IPS-18c (cell line): ENCODE data around the gene RIPK4.
"Not testable (repeated sequence)": the region's sequence is repeated elsewhere in the genome, so short reads cannot be mapped to it uniquely, and the experiment has no call there.

Experiments
- H3K4me3 ChIP-seq: 2 replicates; pipeline ENCODE4 v1.7.0; 2013; ENCODE audit warnings: low read depth, mild to moderate bottlenecking, low read length, moderate library complexity; ENCODE audit not compliant: insufficient read depth
- H3K9me3 ChIP-seq: one replicate; pipeline ENCODE4 v1.6.1; 2013; ENCODE audit warnings: mild to moderate bottlenecking, low read length, moderate library complexity; ENCODE audit not compliant: control insufficient read depth, insufficient read depth

RIPK4 gene

DNA sequence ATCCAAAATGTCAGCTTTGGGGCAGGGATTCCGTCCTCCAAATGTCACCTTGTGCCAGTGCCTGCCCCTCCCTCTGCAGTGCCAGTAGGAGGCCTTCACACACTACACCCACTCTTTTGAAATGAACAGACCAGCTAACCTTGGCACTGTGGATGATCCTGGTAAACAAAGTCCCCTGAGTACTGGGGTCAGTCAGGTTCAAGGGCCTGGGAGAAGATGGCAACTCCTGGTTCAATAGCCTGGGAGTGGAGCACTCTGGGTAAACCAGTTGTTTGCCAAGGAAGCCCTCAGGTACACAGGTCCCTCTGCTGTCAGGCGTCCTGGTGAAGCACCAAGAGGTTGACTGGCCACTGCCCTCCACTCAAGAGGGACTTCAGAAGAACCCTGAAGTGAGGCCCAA, 30.4 kb downstream of the RIPK4 start:
- H3K9me3 ChIP-seq, result peaks cover 4% of the 10 kb centered on the region
- H3K4me3 ChIP-seq, result no peak overlapping the region

DNA sequence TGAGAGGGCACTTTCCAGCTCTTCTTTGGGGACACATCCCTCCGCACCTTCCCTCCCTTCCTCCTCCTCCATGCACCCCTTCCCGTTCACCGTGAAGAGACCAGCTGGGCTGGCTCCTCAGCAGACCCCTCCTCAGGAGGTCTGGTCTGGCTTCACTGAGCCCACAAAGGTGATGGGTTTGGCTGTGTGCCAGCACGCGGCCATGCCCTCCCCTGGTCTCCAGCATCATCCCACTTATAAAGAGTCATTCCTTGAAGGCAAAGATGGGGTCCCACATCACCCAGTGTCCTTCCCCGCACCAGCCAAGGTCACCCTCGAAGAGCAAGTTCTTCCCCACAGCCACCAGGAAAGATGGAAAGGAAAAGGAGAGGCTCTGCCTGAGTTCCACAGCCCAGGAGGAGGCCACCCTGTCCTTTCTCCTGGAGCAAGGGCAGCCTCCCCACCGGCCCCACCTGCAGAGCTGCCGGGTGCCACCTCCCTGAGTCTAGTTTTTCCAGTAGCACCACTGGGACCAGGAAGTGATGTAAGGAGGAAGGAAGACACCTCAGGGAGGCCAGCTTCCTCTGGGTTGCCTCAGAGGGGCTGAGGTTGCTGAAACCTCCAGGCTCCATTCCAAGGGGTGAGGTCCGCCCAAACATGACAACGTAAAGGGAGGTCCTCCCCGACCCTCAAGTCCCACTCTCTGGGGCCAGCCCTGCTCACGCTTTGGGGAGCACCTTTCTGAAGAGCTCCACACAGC, 32.7 kb downstream of the RIPK4 start:
- Histone ChIP-seq H3K9me3 (peaks cover 4% of the 10 kb centered on the region), H3K4me3 (no peak overlapping the region)

DNA sequence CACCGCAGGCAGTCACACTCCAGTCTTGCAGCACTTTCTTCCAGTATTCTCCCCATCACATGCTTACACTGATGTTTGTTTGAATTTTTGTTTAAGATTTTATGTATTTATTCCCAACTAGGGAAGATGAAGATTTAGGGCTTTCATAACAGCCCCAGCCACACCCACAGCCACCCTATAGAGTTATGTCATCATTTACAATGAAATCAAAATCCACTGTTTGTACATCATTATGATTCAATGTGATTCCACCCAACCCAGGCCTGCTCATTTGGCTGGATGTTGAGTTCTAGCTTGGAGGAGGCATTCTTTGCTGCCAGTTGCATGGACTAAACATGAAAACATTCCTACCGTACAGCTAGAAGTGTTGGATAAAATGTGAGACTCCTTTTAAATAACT, 35.8 kb downstream of the RIPK4 start:
- H3K9me3 ChIP-seq, result peaks cover 1% of the 10 kb centered on the region
- H3K4me3 ChIP-seq, result no peak overlapping the region

GRCh38 chr21:41730367-41730765, 36.5 kb downstream of the RIPK4 start:
- H3K9me3 ChIP-seq, result no peaks in the 10 kb centered on the region
- H3K4me3 ChIP-seq, result no peak overlapping the region

DNA sequence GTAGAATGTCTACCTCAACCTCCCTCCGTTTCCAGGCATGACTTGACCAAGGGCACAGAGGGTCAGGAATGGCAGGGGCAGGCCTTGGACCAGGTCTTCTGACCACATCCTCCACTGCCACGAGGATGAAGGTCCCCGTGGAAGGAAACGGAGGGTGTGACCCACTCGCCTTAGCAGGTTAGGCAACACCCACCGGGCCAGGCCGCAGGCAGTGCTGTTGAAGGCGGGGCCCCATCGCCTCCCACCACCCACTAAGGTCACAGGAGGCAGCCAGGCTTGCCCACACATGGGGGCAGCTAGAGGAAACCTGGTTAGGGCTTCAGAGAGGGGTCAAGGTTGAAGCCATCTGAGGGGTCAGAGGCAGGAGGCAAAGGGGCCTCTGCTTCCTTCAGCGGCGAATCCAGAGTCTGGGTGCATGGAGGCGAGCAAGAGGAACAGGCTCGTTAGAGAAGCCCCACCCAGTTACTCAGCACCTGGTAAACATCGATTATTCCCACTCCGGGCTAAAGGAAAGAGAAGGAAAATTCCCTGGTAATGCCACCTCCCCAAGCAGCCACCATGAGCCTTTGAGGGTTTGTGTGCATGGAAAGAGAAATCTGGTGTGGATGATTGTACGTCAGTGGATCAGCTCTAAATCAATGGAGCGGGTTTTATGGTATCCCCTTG, 37.0 kb downstream of the RIPK4 start:
- no peaks in the 10 kb centered on the region for H3K9me3 ChIP-seq
- no peak overlapping the region for H3K4me3 ChIP-seq

- peaks cover 2% of the 10 kb centered on the region for H3K9me3 ChIP-seq
- H3K4me3 ChIP-seq, result no peak overlapping the region
Measured at GRCh38 chr21:41727784-41728763, 38.8 kb downstream of the RIPK4 start.

GRCh38 chr21:41726970-41727783, 39.7 kb downstream of the RIPK4 start:
- H3K4me3 ChIP-seq, result no peak overlapping the region
- peaks cover 2% of the 10 kb centered on the region for H3K9me3 ChIP-seq

DNA sequence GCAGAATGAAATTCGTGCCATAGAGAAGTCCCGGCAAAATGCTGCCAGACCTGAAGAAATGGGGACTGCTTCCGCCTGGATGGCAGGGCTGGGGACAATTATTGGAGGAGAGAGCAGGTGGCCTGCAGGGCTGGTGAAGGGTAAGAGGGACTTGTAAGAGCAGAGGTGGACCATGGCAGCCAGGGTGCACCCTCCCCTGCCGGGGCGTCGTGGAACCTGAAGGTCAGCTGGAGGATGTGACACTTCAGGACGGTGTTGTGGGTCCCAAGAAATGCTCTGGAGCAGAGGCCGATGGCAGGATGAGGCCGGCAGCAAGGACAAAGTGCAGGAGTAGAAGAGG, 40.3 kb downstream of the RIPK4 start:
- Histone ChIP-seq H3K9me3 (peaks cover 2% of the 10 kb centered on the region), H3K4me3 (no peak overlapping the region)

DNA sequence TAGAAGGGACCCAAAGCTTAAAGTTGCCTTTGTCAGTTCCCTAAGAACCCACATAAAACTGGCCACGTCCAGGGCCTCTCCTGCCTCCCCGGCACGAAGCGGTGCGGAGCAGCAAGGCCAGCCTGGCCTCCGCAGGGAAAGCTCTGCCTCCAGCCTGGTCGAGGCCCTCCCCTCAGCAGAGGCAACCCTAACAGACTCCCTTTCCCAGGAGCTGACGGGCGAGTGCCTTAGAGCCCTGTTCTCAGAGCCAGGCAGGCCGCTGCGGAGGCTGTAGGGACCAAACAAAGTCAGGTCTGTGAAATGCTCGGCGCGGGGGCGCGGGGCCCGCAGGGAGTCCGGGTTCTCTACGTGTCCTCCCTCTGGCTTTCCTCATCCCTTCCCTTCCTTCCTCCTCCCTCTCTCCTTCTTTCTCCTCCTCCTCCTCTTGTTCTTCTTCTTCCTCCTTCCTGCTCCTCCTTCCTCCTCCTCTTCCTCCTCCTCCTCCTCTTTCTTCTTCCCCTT, 40.7 kb downstream of the RIPK4 start:
- peaks cover 2% of the 10 kb centered on the region for H3K9me3 ChIP-seq
- H3K4me3 ChIP-seq, result no peak overlapping the region

DNA sequence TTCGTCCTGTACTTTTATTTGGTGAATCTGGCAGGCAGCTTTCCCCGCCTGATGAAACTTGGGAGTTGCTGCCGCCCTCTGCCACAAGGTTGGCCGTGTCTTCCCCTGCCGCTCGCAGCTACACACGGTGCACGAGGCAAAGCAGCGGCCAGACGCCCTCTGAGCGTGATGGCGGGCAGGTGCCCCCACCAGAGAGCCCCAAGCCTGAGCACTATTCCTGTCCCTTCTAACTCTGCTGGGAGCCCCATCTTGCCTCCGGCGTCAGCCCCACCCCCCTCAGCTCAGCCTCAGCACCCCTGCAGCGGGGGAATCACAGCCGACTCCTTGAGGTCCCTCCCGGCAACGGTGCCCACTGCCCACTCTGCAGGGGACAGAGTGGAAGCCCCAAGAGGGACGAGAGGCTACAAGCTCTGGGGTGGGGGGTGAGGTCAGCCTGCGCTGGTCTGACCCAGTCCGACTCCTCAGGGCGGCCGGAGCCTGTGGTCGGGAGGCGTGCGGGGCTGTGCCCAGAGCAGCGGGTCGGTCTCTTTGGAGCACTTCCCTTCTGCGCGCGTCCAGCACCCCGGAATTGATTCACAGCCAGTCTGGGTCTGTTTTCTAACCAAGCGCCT, 41.3 kb downstream of the RIPK4 start:
- no peak overlapping the region for H3K4me3 ChIP-seq
- peaks cover 2% of the 10 kb centered on the region for H3K9me3 ChIP-seq

GRCh38 chr21:41723835-41724234, 43.0 kb downstream of the RIPK4 start:
- H3K4me3 ChIP-seq, result not testable (repeated sequence)

DNA sequence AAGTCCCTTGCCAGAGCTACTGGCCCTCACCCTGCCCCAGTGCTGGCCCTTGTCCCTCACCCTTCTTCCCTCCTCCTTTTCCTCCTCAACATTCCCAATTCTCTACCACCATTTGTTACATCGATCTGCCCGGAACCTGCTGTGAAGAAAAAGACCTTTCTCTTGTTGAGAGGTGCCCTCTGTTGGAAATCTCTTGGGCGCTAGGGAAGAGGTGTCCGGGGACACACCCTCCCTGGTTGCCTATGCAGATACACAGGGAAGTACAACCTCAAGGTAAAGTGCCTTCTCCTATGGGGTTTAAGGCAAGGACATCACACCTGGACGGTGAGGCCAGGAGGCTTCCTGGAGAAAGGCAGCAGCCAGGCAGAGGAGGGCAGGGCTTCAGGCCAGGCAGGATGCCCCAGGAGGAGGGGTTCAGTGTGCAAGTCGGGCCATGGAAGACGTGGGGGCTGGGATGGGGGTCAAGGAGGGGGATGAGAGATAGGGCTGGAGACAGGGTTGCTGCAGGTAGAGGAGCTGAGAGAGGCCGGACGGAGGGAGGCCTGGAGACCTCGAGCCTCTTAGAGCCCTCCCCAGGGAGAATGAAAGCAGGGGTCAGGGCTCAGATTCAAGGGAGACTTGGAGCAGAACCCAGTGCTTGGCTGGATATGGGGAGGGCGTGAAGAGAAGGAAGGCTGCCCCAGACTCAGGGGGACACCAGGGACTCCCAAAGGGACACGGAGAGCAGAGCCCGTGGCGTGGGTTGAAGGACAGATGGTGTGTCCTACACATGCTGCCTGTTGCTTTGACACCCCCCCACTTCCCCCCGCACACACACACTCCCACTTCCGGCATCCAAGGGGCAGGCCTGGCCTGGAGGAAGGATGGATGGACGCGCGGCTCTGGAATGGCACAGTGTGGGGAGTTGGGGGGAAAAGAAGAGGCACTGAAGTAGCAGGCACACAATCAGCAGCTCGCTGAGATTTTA, 44.5 kb downstream of the RIPK4 start:
- peaks cover 2% of the 10 kb centered on the region for H3K9me3 ChIP-seq
- H3K4me3 ChIP-seq, result no peak overlapping the region

More at GRCh38 chr21:41723835-41724234, 43.0 kb downstream of the RIPK4 start:
- not testable (repeated sequence) for H3K9me3 ChIP-seq

GRCh38 chr21:41720250-41720649, 46.6 kb downstream of the RIPK4 start:
- Histone ChIP-seq H3K9me3 (peaks cover 2% of the 10 kb centered on the region), H3K4me3 (no peak overlapping the region)

DNA sequence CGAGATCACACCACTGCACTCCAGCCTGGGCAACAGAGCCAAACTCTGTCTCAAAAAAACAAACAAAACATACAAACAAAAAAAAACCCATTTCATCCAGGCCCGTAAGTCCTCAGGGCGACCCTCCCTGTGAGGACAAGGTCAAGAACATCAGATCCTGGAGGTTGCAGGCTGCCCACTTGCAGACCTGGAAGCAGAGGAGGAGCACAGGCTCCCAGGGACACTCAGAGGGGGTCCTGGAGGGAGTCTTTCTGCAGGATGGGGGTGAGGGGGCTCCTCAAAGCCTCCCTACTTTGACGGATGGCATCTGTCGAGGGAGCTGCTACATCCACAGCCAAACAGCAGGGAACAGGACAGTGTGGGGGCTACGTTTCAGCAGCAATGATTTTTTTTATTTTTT, 47.2 kb downstream of the RIPK4 start:
- H3K4me3 ChIP-seq, result no peak overlapping the region
- H3K9me3 ChIP-seq, result peaks cover 2% of the 10 kb centered on the region

DNA sequence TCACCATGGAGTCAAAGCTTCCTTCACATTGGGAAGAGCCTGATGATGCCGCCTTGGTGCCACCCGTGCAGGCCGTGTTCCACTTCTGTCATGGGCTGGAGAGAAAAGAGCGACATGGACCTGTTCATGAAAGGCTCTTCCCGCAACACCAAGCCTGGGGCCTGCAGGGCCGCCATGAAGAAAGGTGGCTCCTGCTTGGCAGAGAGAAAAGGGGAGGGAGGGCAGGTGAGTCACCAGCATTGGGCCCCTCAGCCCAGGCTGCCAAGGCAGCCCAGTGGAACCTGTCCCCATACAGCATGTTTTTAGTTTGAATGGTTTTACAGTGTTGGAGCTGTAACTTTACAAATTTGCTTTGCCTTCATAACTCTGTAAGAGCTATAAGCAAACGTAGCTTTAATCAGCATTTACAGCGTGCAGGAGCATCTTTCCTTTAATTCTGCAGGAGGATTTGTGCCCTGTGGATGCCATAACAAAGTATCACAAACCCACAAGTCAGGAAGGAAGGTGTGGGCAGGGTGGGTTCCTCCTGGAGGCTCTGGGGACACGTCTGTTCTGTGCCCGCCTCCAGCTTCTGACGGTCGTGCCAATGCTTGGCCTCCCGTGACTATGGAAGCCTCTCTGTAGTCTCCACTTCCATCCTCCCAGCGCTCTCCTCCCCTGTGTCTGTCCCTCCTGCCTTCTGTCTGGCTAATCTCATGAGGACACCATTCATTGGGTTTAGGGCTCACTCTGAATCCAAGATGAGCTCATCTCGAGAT, 49.1 kb downstream of the RIPK4 start:
- no peak overlapping the region; the same call in 1 of the 2 replicates for H3K4me3 ChIP-seq

More for the DNA sequence above, 49.1 kb downstream of the RIPK4 start:
- H3K9me3 ChIP-seq, result no peaks in the 10 kb centered on the region
